GM21723 (cell line): ENCODE measurements around the gene CPVL.

Experiments used
- ATAC-seq: cut with Tn5 transposase; IDR thresholded peaks from one replicate; pipeline ENCODE4 v1.9.1; 2021; ENCODE audit warnings: mild to moderate bottlenecking, moderate library complexity; ENCODE audit not compliant: unreplicated experiment

The CPVL gene

DNA sequence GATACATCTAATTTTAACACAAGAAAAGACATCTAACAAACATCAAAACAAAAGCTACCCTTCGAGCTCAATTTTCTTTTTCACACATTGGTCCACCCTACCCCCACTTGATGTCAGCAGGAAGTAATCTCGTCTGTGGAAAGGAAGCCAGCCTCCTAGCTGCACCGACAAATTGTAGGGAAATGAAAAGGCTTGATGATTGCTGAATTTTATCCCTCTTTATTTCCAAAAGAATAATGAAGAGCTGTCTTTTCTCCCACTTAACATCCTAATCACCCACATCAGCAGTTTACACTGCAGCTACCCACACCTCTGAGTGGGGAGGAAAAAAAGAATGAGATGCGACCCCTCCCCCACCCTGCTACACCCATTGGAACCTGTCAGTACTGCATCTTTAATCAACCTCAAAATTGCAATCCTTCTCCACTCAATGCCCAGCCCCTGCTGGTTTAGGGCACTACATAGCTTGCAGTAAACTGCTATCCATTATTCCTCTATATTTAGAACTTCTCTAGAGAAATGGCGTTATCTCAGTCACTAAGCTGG is 10.6 kb upstream of the CPVL start:
- no peak for ATAC-seq

DNA sequence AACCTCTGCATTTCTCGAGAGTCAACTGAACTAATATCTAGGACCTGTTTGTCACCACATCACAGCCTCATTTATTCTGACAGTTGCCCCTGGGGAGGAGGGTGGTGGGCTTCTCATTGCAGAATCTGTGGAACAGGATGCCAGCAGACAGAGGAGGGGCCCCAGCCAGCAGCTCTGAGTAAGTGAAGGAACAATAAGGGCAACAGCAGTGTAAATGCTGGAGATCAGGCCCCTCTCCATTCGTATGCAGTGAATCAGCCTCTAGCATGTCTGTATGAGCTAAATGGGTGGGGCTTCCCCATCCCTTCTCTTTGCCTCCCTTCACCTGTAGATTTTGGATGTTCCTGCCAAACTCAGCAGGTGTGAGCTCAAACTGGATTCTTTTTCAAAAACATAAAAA is 7.7 kb upstream of the CPVL start:
- no peak for ATAC-seq

DNA sequence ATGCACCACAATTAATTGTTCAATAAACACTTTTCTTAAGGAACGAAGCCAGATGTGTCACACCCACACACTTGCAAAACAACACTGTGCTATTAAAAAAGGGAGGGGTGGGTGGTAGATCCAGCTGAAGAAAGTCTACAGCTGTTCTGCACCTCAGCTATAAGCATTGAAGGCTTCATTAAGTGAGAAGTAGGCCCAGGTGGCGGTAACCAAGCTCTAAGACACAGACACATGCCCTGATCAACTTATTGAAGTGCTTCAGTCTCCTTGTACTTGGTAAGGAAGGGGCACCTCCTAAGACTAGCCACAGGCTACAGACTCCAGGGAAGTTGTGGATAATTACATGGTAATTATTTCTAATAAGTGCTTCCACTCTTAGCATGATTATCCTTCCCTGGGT is 4.5 kb upstream of the CPVL start:
- ATAC-seq, result no peak

GRCh38 chr7:29149036-29149435 is 2.7 kb upstream of the CPVL start:
- no peak for ATAC-seq

DNA sequence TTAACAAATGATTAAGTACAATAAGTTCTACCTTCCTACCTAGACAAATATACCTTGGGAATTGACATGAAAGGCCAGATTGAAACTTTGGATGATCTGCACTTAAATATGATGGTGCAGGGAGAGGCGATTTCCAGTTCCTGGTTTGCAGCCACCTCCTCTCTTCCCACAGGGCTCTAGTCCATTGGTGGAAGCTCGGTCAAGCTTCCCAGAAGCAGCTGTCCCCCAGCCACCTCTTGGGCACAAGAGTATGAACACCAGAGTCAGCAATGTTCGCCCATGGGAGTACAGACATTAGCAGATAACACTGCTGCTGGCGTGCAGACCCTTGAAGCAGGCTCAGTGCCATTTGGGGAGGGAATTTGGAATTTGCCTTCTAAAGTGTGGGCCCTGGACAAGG is 1.5 kb upstream of the CPVL start:
- ATAC-seq, result no peak

GRCh38 chr7:29146888-29147609 is 712 bp upstream of the CPVL start:
- ATAC-seq, result no peak

- no peak for ATAC-seq
Observed at GRCh38 chr7:29145553-29146056, 732 bp downstream of the CPVL start.

DNA sequence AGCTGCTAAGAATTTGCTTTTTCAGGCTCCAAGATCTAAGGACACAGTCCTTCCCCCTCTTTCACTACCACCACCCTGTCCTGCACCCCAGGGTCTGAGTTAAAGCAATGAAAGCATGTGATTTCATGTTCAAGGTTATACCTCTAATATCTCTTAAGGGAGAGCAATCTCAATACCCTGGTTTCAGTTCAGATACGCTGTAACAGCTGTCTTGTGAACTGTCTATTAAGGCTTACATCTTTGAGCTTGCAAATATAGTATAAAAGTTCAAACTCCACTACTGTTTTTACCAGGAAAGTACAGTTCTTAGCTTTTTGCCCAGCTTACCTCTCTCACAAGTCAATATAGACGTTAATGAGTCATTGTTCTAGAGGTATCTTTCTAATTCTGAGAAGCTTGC is 2.6 kb downstream of the CPVL start:
- ATAC-seq, result no peak

DNA sequence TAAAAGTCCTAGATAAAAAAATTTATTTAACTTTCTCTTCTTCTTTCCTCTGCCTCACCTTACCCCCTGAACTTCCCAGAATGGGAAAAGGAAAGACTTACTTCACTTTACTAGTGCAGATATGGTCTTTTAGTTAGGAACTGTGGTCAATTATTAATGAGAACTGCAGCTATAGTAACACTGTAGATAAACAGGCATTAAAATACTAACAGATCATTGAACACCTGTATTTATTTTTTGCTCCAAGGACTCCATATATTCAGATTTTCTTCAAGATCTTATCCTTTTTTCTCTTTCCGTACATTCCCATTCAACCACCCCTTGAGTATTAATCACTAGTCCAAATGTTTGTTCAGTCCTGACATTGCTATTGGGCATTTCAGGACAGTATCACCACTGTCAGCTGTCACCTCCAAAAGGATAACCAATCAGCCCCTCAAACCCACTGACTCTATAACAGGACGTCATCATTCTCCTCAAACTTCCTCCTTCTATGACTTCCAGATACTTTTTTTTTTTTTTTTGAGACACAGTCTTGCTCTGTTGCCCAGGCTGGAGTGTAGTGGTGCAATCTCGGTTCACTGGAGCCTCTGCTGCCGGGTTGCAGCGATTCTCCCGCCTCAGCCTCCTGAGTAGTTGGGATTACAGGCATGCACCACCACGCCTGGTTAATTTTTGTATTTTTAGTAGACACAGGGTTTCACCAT is 4.2 kb downstream of the CPVL start:
- no peak for ATAC-seq

DNA sequence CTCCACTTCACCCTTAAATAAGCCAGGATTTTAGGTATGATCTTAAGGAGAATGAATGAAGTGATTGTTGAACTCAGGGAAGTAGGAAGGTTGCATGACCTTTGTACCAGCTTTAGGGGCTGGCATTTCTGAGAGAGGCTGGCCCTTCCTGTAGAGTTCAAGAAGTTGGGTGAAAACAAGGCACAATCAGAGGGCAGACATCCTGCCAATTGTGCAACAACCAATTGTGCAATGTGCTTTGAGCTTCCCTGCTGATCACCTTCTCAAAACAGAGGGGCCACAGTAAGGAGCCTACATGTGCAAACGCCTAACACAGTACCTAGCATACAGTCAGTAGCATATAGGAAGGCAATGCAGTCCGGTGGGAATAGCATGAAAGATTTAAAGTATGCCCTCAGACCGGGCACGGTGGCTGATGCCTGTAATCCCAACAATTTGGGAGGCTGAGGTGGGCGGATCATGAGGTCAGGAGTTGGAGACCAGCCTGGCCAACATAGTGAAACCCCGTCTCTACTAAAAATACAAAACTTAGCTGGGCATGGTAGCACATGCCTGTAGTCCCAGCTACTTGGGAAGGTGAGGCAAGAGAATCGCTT is 5.4 kb downstream of the CPVL start:
- no peak for ATAC-seq

DNA sequence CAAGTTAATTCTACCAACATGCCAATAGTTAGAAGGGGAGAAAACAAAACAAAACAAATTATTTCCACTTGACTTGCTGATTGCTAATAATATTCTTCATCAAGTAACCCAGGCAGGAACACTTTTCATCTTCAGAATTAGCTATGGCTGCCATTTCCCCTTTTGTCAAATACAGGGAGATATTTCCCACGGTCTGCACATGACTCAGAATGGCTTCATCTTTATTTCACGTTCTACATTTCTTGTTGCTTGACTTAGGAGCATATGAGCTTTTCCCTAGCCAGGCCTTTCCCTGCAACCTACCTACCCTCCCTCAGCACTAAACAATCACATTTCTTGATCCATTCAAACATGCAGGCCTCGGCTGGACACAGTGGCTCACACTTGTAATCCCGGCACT is 6.5 kb downstream of the CPVL start:
- ATAC-seq, result no peak

DNA sequence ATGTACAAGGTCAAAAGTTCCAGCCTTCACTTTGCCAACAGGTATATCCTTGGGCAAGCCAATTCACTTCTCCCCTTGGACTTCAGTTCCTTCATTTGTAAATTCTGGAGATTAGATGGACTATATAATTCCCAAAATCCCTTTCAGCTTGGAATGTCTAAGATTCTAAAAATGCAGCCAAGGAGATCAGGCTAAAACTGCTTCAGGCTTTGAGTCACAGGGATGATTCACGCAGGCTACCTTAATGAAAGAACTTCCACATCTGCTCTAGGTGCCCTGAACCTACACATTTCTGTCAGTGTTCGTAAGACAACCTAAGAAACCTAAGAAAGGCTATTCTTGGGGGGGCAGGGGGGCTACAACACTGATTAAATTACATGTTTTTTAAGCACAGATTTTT is 7.1 kb downstream of the CPVL start:
- ATAC-seq, result no peak

DNA sequence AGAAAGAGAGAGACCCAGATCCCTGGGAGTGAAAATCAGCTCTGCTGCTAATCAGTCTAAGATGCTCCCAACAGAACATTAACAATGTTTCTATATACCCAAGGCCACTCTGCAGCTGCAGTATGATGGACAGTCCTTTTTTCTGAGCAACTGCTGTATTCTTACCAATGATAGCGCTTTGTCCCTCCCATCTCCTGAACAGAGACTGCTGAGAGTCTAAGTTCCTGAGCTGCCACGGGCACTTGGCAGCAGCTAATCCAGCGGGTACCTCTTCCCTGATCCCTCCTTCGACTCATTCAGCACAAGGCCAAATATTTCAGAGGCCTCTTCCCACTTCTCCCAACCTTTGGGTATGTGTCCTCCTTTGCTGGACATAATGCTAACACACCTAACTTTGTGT is 7.7 kb downstream of the CPVL start:
- ATAC-seq, result no peak

DNA sequence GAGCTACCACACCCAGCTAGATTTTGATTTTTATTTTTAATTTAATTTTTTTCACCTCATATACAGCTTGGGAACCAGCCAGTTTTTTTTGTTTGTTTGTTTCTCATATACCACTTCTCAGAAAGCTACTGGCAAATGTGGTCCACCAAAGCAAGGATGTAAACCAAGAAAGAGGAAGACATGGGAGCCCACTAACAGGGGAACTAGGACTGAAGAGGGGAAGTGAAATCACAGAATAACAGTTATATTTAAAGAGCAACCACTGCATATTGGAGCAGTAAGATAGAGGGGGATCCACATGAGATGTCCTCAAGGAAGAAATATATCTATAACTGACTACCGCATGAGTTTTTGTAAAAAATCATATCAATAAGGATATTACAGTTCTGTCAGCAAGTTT is 10.5 kb downstream of the CPVL start:
- no peak for ATAC-seq

DNA sequence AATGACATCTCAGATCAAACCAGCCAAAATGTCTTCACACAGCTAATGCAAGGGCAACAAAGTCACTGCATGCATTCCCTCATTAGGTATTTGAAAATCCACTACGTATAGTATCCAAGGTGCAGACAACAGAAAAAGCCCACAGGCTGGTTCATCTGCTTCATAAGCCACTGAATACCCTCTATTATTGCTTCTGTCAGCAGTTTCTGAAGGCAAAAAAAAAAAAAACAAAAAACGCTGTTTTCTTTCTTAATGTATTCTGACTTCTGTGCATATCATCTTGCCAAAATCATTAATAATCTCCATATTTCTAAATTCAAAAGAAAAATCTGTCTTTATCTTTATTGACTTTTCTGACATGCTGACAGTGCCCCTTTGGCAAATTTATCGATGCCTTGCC is 13.4 kb downstream of the CPVL start:
- ATAC-seq, result no peak

DNA sequence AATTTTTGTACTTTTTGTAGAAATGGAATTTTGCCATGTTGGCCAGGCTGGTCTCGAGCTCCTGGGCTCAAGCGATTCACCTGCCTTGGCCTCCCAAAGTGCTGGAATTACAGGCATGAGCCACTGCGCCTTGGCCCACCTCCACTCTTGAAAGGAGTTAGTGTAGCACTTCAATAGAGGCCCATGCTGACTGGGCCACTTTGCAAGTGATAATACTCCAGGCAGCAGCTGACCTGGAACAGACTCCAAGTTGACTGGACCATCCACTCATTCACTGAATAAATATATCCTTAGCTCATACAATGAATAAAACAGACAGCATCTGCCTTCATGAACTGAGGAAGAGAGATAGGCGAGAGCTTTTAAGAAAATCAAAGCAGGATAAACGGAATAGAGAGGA is 14.7 kb downstream of the CPVL start:
- ATAC-seq, result no peak

GRCh38 chr7:29130096-29130495 is 16.2 kb downstream of the CPVL start:
- ATAC-seq, result no peak

DNA sequence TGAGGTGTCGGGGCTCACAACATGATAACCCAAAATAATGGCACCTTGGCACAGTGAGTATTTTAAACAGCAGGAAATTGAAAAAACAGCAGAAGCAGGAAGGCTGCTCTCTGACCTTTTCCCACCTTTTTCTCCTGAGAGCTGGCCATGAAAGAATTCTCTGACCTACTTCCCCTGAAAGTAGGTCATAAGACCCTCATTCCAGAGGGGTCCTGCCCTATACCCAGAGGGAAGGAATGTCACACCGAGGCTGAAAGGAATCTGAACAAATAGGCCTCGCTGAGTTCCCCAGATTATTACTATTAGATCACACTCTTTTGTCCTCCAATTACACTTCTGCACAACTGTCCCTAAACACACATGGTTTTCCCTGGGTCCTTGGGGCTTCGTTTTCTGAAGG is 18.8 kb downstream of the CPVL start:
- no peak for ATAC-seq

DNA sequence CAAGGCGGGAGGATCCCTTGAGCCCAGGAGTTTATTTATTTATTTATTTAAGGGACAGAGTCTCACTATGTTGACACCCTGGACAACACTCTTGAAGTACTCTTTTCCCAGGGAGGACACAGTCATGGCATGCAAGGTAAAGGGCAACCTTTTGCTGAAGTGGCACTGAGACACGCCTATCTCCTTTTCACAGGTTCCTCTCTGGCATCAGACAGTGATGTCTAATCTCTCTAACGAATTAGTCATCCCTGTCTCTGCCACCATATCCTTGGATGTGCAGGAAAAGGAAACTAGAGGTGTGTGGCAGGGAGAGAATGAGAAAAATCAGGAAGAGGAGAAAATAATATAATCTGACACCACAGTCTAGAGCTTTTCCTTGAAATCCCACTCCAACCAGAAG is 19.5 kb downstream of the CPVL start:
- no peak for ATAC-seq

GRCh38 chr7:29123626-29124190 is 22.6 kb downstream of the CPVL start:
- no peak for ATAC-seq

DNA sequence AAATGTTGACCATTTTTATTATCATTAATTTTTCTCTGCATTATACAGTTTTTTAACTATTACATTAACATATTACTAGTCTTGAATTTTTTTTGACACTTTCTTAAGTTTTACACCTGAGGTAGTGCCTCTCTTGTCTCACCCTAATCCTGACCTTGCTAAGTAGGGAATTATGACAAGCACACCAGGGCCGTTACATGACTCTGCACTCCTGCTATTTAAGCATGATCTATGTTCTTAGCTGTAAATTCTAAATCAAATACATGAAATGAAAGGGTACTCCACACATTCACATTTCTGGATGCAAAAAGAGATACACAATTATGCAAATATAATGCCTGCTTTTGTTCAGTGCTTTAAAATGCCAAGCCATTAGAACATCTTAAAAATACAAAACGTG is 23.6 kb downstream of the CPVL start:
- no peak for ATAC-seq

GRCh38 chr7:29122081-29122480 is 24.3 kb downstream of the CPVL start:
- no peak for ATAC-seq
